Fibroblast of skin of back (primary cell): Measurements from ENCODE around the gene TBC1D19.
"Not testable (repeated sequence)": the region's sequence is repeated elsewhere in the genome, so short reads cannot be mapped to it uniquely, and the experiment has no call there.

Experiments used
- DNase-seq: peaks from one replicate; pipeline ENCODE4 v3.0.0-alpha.2; 2013

Gene TBC1D19

DNA sequence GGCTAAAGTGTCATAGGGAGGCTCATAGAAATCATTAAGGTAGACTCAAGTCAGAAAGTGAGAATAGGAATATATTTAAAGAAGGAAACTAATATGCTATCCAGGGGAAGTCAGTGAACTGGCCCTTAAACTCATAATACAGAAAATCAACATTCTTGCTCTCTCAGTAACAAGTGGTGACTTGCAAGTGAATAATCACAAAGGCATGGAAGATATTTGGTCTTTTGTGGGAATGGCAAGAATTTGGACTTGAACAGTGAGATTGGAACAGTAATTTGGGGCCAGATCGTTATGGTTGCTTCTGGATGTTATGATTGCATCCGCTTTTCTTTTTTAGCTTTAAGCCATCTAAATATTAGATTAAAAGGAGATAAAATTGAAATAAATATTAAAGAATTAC is 103.8 kb downstream of the TBC1D19 start:
- peak; percentile 91 for DNase-seq

- no peak for DNase-seq
Measured at GRCh38 chr4:26690506-26690905, 106.6 kb downstream of the TBC1D19 start.

DNA sequence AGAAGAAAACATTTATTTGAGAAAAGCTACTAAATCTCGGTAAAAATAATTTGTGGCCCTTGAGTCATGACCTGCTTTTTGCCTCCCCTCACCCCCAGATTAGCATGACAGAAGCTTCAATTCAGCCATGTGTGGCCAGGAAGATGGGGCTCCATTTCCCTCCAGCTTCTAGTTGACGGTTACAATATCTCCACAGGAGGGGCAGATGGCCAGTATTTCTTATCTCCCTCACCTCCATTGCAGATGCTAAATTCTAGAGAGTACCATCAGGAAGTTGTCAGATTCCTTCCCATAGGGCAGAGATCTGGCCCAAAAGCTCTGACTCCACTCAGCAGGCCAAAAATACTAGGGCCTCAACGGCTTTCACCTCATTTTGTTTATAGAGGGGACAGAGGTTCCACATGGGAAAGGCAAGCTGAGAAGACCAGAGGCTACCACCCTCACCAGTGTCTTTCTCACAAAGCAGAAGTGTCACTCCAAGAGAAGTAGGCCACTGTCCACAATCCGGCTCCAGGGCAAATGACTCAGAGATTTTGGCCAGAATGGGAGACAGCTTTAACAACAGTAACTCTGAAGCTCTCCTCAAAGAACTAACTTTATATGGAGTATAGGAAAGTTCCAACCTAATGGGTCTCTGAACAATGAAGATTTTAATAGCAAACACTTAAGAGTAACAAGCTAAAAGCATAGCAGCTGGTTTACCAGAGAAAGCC is 108.3 kb downstream of the TBC1D19 start:
- peak; percentile 62 for DNase-seq

DNA sequence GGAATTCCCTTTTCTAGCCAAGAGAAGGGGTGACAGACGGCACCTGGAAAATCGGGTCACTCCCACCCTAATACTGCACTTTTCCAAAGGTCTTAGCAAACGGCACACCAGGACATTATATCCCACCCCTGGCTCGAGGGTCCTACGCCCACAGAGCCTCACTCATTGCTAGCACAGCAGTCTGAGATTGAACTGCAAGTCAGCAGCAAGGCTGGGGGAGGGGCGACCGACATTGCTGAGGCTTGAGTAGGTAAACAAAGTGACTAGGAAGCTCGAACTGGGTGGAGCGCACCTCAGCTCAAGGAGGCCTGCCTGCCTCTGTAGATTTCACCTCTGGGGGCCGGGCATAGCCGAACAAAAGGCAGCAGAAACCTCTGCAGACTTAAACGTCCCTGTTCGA is 110.2 kb downstream of the TBC1D19 start:
- not testable (repeated sequence) for DNase-seq

GRCh38 chr4:26700110-26700509 is 116.2 kb downstream of the TBC1D19 start:
- no peak for DNase-seq

DNA sequence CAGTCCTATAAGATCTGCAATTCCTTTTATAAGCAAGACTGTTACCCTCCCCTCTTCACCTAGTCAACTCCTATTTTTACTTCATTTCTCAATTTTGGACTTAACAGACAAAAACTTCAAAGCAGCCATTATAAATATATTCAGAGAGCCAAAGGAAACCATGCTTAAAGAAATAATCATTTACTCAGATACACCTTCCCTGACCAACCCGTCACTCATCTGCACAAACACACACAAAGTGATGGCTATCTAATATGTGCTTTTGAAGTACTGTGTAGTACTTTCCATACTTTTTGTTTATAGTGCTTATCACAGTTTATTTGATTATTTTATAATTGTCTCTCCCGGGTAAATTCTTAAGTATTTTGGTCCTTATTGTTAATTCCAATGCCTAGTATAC is 117.2 kb downstream of the TBC1D19 start:
- no peak for DNase-seq

DNA sequence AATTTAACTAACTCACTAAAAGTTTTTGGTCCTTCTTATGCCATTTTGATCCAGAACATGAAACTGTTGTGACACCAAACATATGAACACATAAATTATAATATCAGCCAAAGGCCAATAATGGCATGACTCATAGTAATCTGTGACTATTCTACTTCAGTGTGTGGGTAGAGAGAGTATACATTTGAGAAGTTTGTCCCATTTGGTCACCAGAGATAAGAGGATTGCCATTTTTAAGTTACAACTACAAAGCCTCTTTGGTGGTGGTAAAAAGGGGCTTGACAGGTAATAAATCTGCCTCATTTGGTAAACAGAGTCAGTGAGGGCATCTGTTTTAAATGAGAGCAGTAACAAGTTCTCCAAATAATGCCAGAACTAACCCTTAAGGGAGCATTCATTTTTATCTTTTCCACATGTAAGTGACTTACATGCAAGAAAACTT is 117.9 kb downstream of the TBC1D19 start:
- DNase-seq = peak; percentile 12

GRCh38 chr4:26707342-26707741 is 123.5 kb downstream of the TBC1D19 start:
- DNase-seq = no peak

DNA sequence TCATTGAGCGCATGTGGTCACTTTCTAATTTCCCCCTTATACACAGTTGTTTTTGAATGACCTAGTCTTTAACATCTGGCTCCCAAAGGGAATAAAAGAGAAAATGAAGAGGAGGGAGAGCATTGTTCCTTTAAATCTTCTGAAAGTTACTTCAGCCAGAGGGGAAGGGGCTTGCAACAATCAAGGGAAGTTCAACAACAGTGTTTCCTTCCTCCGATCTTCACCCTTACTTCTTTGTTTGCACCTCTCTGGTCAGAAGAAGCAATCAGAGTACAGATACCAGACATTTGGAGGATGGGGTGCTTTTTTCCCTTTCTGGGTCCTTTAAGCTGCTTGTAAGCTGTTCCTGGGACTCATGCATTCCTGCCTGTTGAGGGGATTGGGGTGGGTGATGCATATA is 125.4 kb downstream of the TBC1D19 start:
- DNase-seq = no peak

DNA sequence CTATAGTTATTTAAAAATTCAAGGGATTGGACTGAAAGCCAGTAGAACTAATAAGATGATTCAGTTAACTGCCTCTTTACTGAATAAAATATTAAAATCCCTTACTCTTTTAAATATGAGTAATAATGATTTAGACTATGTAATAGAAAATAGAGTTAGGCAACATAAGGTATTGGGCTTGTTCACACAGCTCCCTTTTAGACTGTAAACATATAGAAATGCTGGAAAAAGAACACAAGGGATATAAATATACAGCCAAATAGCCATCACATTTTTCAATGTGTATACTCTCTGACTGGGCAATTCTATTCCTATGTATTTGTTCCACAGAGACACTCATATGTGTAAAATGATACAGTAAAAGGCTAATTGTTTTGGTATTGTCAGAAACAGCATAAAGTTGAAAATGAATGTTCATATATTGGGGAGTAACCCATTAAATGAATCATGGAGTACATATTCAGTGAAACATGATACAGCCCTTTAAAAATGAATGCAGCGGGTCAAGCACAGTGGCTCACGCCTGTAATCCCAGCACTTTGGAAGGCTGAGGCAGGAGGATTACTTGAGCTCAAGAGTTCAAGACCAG is 129.8 kb downstream of the TBC1D19 start:
- DNase-seq = no peak

- no peak for DNase-seq
Measured at GRCh38 chr4:26715636-26716242, 131.9 kb downstream of the TBC1D19 start.

- DNase-seq = peak; percentile 76
Measured at GRCh38 chr4:26717332-26717731, 133.4 kb downstream of the TBC1D19 start.

DNA sequence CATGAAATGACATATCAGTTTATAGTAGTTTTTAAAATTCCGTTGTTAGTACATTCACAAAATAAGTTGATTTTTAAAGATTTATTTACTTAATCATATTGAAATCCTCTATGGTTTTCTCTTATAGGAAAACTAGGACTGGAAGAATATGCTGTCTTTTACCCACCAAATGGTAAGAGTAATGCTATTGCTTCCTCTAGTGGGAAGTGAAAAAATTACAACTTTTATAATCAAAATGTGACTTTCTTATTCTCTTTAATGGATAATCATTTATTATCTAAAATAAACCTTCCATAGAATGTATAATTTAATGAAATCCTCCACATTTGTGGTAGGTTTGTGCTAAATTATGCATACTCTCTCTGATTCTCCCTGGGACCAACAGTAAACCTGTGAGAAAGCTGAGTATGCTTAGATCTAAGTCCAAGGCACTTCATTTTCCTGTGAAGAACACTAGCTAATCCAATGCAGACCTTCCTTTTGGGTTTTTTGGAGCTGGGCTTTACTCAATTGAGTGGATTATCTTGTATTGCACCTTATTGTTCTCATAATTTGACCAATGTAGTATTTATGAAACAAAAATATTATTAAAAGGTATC is 136.2 kb downstream of the TBC1D19 start:
- peak; percentile 33 for DNase-seq

DNA sequence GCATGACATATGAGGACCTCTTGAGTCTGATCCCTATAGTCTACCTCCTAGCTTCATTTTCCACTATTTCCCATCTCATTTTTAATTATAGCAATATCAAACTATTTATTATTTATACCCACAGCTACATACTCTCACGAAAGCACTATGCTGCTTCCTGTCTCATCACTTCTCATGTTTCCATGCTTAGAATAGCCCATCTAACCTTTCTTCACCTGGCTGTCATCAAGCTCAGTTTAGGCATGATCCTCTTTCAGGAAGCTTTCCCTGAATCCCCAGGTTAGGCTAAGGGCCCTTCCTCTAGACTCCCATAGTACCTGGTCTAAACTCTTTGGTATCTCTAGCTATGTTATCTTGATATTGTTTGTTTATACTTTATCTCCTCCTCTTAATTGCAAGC is 137.8 kb downstream of the TBC1D19 start:
- DNase-seq = no peak

DNA sequence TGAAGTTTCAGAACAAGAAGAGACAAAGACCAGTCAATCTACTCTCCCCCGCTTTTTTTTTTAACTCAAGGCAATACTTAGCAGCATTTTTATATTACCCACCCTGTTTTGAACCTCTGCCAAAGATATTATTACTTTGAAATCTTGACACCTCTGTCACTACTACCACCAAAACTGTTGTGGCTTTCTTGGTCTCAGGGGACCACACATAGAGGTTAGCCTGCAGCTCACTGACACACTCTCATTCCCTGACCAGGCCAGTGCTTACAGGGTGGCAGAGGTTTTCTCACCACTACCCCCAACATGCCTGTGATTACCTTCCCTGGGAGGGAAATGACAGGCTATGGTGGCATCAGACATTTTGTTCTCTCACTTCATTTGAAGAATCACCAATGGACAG is 139.3 kb downstream of the TBC1D19 start:
- DNase-seq = peak; percentile 21

- DNase-seq = no peak
Measured at GRCh38 chr4:26724534-26724933, 140.7 kb downstream of the TBC1D19 start.

DNA sequence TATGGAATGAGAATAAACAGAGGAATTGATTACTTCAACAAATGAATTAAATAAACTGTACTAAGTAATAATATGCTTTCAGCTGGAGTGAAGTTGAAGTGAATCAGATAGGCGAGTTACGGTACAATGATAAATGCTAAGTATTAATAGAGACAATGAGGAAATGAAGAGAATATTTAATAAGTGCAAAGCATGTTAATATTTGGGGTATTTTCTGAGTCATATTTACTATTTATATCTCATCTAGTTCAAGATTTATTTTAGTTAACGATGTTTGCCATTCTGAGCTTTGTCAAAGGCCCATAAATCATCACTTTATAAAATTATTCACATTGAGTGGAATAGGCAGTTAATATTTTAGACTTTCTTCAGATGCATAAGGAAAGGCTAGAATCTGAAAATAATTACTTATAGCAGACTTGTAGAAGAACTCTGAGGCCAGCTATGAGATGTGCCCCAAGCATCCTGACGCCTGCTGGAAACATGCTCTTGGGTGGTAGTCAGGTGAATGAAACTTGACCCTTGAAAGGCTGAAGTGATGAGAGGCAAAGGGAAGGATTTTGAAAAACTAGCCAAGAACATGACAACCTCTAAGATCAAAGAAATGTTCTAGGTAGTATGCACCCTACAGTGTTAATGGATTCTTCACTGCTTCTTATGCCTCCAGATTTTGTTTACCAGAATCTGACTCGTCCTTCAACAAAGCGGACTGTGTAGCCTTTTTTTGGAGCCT is 142.9 kb downstream of the TBC1D19 start:
- no peak for DNase-seq

GRCh38 chr4:26727844-26728243 is 144.0 kb downstream of the TBC1D19 start:
- DNase-seq = no peak

GRCh38 chr4:26729027-26729426 is 145.1 kb downstream of the TBC1D19 start:
- DNase-seq = no peak

- no peak for DNase-seq
Measured at GRCh38 chr4:26729547-26729946, 145.7 kb downstream of the TBC1D19 start.

DNA sequence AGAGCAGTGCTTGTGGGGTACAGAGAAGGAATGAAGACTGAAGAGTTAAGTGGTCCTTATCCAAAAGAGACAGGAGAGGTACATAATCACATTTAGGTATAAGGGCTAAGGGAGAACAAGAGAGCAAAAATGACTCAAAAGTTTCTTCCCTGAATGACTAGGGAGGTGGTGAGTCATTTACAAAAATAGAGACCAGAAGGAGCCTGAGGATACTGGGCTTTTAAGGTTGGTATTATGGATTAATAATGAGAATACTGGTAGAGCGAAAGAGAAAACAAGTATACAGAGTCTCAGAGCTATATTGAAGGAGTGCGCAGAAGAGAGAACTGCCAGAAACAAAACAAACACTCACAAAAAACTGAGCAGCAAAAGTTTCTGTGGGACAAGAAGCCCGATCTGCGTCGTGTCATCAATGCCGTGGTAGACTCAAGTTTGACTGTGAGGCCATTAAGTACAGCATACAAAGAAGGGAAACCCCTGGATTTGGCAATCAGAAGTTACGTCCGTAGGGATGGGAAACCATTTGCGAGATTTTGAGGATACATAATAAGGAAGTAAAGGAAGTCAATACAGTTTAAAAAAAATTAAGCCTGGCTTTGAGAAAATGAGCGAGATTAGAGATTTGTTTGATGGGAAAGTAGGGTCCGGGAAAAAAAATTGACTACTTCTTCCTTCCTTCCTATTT is 147.6 kb downstream of the TBC1D19 start:
- DNase-seq = peak; percentile 10

GRCh38 chr4:26732356-26732755 is 148.5 kb downstream of the TBC1D19 start:
- DNase-seq = no peak
